H9 (cell line): Measurements from ENCODE around the gene UVRAG. TPM values are rescaled to one million over a fixed set of nuclear protein-coding genes. Genes with fewer than 3 reads are reported as not detected.

Experiments used
- DNase-seq: peaks from one replicate; pipeline ENCODE4 v3.0.0-alpha.2; 2017
- H2AFZ ChIP-seq: one replicate; pipeline ENCODE4 v1.6.1; 2013; ENCODE audit warnings: mild to moderate bottlenecking, low read length, control low read depth, moderate library complexity
- H2AK5ac ChIP-seq: 2 replicates; pipeline ENCODE4 v1.6.1; 2013; ENCODE audit warnings: low read length, control low read depth, mixed read lengths; ENCODE audit not compliant: insufficient read length
- H2BK120ac ChIP-seq: one replicate; pipeline ENCODE4 v1.6.1; 2013; ENCODE audit warnings: low read depth, mild to moderate bottlenecking, low read length, control low read depth, inconsistent platforms; ENCODE audit not compliant: poor library complexity, severe bottlenecking
- H2BK12ac ChIP-seq: 2 replicates; pipeline ENCODE4 v1.6.1; 2013; ENCODE audit warnings: low read length, control low read depth, mixed read lengths, low read depth; ENCODE audit not compliant: insufficient read length
- H2BK15ac ChIP-seq: 2 replicates; pipeline ENCODE4 v1.6.1; 2013; ENCODE audit warnings: low read depth, low read length, control low read depth
- H2BK20ac ChIP-seq: one replicate; pipeline ENCODE4 v1.6.1; 2013; ENCODE audit warnings: low read depth, mild to moderate bottlenecking, low read length, control low read depth, inconsistent platforms; ENCODE audit not compliant: poor library complexity, severe bottlenecking
- H2BK5ac ChIP-seq: 2 replicates; pipeline ENCODE4 v1.6.1; 2013; ENCODE audit warnings: low read length, control low read depth, mixed read lengths; ENCODE audit not compliant: insufficient read length
- H3K14ac ChIP-seq: 2 replicates; pipeline ENCODE4 v1.6.1; 2013; ENCODE audit warnings: low read length, control low read depth; ENCODE audit not compliant: insufficient read depth
- H3K18ac ChIP-seq: 2 replicates; pipeline ENCODE4 v1.6.1; 2013; ENCODE audit warnings: low read depth, mild to moderate bottlenecking, mixed read lengths, low read length, control low read depth; ENCODE audit not compliant: insufficient read length
- H3K23ac ChIP-seq: 2 replicates; pipeline ENCODE4 v1.6.1; 2013; ENCODE audit warnings: low read length, control low read depth, mixed read lengths, low read depth; ENCODE audit not compliant: insufficient read length
- H3K23me2 ChIP-seq: 2 replicates; pipeline ENCODE4 v1.6.1; 2013; ENCODE audit warnings: low read depth, mild to moderate bottlenecking, mixed read lengths, low read length, control low read depth; ENCODE audit not compliant: insufficient read length, poor library complexity, severe bottlenecking
- H3K27ac ChIP-seq: 2 replicates; pipeline ENCODE4 v1.5.1; 2013; ENCODE audit warnings: low read length, control low read depth, mixed read lengths, low read depth; ENCODE audit not compliant: insufficient read length
- H3K27me3 ChIP-seq: 2 replicates; pipeline ENCODE4 v1.6.1; 2013; ENCODE audit warnings: low read length, control low read depth, inconsistent platforms; ENCODE audit not compliant: insufficient read depth
- H3K4ac ChIP-seq: 2 replicates; pipeline ENCODE4 v1.6.1; 2013; ENCODE audit warnings: low read depth, mild to moderate bottlenecking, control low read depth, inconsistent platforms, low read length, moderate library complexity
- H3K4me1 ChIP-seq: 2 replicates; pipeline ENCODE4 v1.6.1; 2013; ENCODE audit warnings: low read length, control low read depth, inconsistent platforms; ENCODE audit not compliant: insufficient read depth
- H3K4me2 ChIP-seq: 2 replicates; pipeline ENCODE4 v1.6.1; 2013; ENCODE audit warnings: low read length, control low read depth, mixed read lengths; ENCODE audit not compliant: insufficient read length, insufficient read depth
- H3K56ac ChIP-seq: 2 replicates; pipeline ENCODE4 v1.6.1; 2013; ENCODE audit warnings: low read depth, mild to moderate bottlenecking, mixed read lengths, low read length, control low read depth; ENCODE audit not compliant: insufficient read length
- H3K79me1 ChIP-seq: 2 replicates; pipeline ENCODE4 v1.6.1; 2013; ENCODE audit warnings: low read depth, mild to moderate bottlenecking, moderate library complexity, low read length, control low read depth, inconsistent platforms; ENCODE audit not compliant: insufficient read depth, poor library complexity, severe bottlenecking
- H3K79me2 ChIP-seq: 2 replicates; pipeline ENCODE4 v1.6.1; 2013; ENCODE audit warnings: low read length, control low read depth, inconsistent platforms; ENCODE audit not compliant: insufficient read depth
- H3K9ac ChIP-seq: 2 replicates; pipeline ENCODE4 v1.6.1; 2013; ENCODE audit warnings: low read length, control low read depth, mixed read lengths; ENCODE audit not compliant: insufficient read length; ENCODE audit errors: extremely low read depth
- H3K9me3 ChIP-seq: one replicate; pipeline ENCODE4 v1.6.1; 2013; ENCODE audit warnings: low read depth, low read length, inconsistent platforms; ENCODE audit not compliant: control insufficient read depth
- H3T11ph ChIP-seq: one replicate; pipeline ENCODE4 v1.6.1; 2013; ENCODE audit warnings: mild to moderate bottlenecking, low read length, control low read depth, inconsistent platforms
- H4K20me1 ChIP-seq: one replicate; pipeline ENCODE4 v1.6.1; 2013; ENCODE audit not compliant: control insufficient read depth, insufficient read length, insufficient read depth
- H4K5ac ChIP-seq: 2 replicates; pipeline ENCODE4 v1.6.1; 2013; ENCODE audit warnings: low read depth, mild to moderate bottlenecking, mixed read lengths, low read length, control low read depth; ENCODE audit not compliant: insufficient read length
- H4K8ac ChIP-seq: replicated peaks from 2 replicates; pipeline ENCODE4 v1.6.1; 2013; ENCODE audit warnings: low read length, control low read depth, mixed read lengths, low read depth; ENCODE audit not compliant: insufficient read length
- H4K91ac ChIP-seq: 2 replicates; pipeline ENCODE4 v1.6.1; 2013; ENCODE audit warnings: low read depth, mild to moderate bottlenecking, moderate library complexity, mixed read lengths, low read length, control low read depth; ENCODE audit not compliant: insufficient read length
- H3K27ac Mint-ChIP-seq, 3 experiments: 2 replicates in 2 of 3; 3 replicates in 1 of 3; pipeline ENCODE4 v1.8.0; 2020 to 2021; ENCODE audit warnings: mixed read lengths in 3 of 3, mild to moderate bottlenecking in 1 of 3, moderate library complexity in 1 of 3
- H3K27me3 Mint-ChIP-seq: 2 replicates; pipeline ENCODE4 v1.8.0; 2021; ENCODE audit warnings: low read depth, mild to moderate bottlenecking, moderate library complexity, mixed read lengths
- H3K36me3 Mint-ChIP-seq, 3 experiments: 2 replicates in 2 of 3; 3 replicates in 1 of 3; pipeline ENCODE4 v1.8.0; 2020 to 2021; ENCODE audit warnings: low read depth in 3 of 3, mixed read lengths in 3 of 3; ENCODE audit not compliant: insufficient read depth in 1 of 3
- H3K4me1 Mint-ChIP-seq, 2 experiments: 2 replicates each; pipeline ENCODE4 v1.8.0; 2020; ENCODE audit warnings: mixed read lengths in 2 of 2
- H3K4me3 Mint-ChIP-seq, 2 experiments: 2 replicates in 1 of 2; 3 replicates in 1 of 2; pipeline ENCODE4 v1.8.0; 2020 to 2021; ENCODE audit warnings: mild to moderate bottlenecking in 2 of 2, mixed read lengths in 2 of 2, moderate library complexity in 1 of 2
- H3K9me3 Mint-ChIP-seq, 2 experiments: 2 replicates in 1 of 2; 3 replicates in 1 of 2; pipeline ENCODE4 v1.8.0; 2020; ENCODE audit warnings: mild to moderate bottlenecking in 2 of 2, mixed read lengths in 2 of 2, moderate library complexity in 1 of 2
- WGBS: extraction: QIAGEN DNeasy Blood & Tissue Kit; methylation state at CpG from one replicate; pipeline ENCODE4 v1.1.7; 2013; ENCODE audit warnings: missing lambda C conversion rate, low lambda C conversion rate, mixed read lengths; ENCODE audit not compliant: insufficient read length; ENCODE audit errors: extremely low coverage; 5-methylcytosine and 5-hydroxymethylcytosine counted together
- total RNA-seq: library from RNA; stranded (reverse); gene quantifications from 2 replicates; pipeline ENCODE4 v1.2.1, GENCODE V29; 2021
- TF ChIP-seq, protein P1 (sequence below): fragments of 200-600 bp; sonication (generic); conservative IDR thresholded peaks from 3 replicates; pipeline ENCODE4 v1.8.0; 2021; ENCODE audit warnings: antibody characterized with exemption, mild to moderate bottlenecking

Gene UVRAG
- total RNA-seq, 1 experiment from 2014 or later = 18.5 TPM

DNA sequence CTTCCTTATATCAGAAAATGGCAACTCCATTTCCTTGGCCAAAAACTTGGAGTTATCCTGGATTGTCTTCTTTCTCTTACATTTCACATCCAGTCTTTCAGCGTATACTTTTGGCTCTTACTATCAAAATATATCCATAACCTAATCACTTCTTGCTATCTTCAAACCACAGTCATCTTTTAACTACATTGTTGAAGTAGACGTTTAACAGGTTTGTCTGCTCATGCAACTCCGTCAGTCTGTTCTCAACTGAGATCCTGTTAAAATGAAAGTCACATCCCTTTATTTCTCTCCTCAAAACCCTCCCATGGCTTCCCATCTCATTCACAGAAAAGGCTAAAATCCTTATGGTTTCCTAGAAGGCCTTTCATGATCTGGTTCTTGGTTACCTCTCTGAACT is 41.9 kb downstream of the UVRAG start:
- H3K79me1 ChIP-seq = no peaks in the 10 kb centered on the region
- no peaks in the 10 kb centered on the region for H4K20me1 ChIP-seq
- no peak overlapping the region for H4K91ac ChIP-seq
- no peak overlapping the region for H3K9ac ChIP-seq
- H3K27ac Mint-ChIP-seq = no peak overlapping the region
- H2BK12ac ChIP-seq = no peak overlapping the region
- DNase-seq = no peak
- H3K9me3 ChIP-seq = no peaks in the 10 kb centered on the region
- 100% methylated on average over 1 of the region's 3 CpGs for WGBS
- no peak overlapping the region for H3T11ph ChIP-seq
- no peak overlapping the region for H3K23ac ChIP-seq
- peaks cover 3% of the 10 kb centered on the region in 2 experiments; a peak in 2 of 4 replicates for H3K4me1 Mint-ChIP-seq
- no peaks in the 10 kb centered on the region for H3K4me1 ChIP-seq
- no peak overlapping the region for H2BK15ac ChIP-seq
- H2AFZ ChIP-seq = no peak overlapping the region
- no peak overlapping the region for H2BK120ac ChIP-seq
- no peaks in the 10 kb centered on the region for H3K9me3 Mint-ChIP-seq
- H3K14ac ChIP-seq = no peak overlapping the region
- no peak overlapping the region for H3K4ac ChIP-seq
- TF ChIP-seq, protein P1, sequence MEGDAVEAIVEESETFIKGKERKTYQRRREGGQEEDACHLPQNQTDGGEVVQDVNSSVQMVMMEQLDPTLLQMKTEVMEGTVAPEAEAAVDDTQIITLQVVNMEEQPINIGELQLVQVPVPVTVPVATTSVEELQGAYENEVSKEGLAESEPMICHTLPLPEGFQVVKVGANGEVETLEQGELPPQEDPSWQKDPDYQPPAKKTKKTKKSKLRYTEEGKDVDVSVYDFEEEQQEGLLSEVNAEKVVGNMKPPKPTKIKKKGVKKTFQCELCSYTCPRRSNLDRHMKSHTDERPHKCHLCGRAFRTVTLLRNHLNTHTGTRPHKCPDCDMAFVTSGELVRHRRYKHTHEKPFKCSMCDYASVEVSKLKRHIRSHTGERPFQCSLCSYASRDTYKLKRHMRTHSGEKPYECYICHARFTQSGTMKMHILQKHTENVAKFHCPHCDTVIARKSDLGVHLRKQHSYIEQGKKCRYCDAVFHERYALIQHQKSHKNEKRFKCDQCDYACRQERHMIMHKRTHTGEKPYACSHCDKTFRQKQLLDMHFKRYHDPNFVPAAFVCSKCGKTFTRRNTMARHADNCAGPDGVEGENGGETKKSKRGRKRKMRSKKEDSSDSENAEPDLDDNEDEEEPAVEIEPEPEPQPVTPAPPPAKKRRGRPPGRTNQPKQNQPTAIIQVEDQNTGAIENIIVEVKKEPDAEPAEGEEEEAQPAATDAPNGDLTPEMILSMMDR = no peak
- no peak overlapping the region for H2BK20ac ChIP-seq
- H3K4me3 Mint-ChIP-seq = no peak overlapping the region
- no peak overlapping the region for H4K8ac ChIP-seq
- no peak overlapping the region for H4K5ac ChIP-seq
- no peak overlapping the region for H3K18ac ChIP-seq
- no peaks in the 10 kb centered on the region for H3K23me2 ChIP-seq
- H3K27ac ChIP-seq = no peak overlapping the region
- no peak overlapping the region for H2AK5ac ChIP-seq
- H2BK5ac ChIP-seq = no peak overlapping the region
- no peaks in the 10 kb centered on the region for H3K27me3 Mint-ChIP-seq
- no peak overlapping the region for H3K56ac ChIP-seq
- no peak overlapping the region for H3K4me2 ChIP-seq
- no peaks in the 10 kb centered on the region for H3K27me3 ChIP-seq
- H3K36me3 Mint-ChIP-seq = peaks cover 0 to 2% (median 0%) of the 10 kb centered on the region in 3 experiments; a peak in 2 of 7 replicates
- H3K79me2 ChIP-seq = no peaks in the 10 kb centered on the region
